Measurements from ENCODE around the gene ZNF467. TPM values are rescaled to one million over a fixed set of nuclear protein-coding genes. Genes with fewer than 3 reads are reported as not detected.
A peak's percentile ranks its signal among the peaks of the same experiment; 100 is the strongest.

The ZNF467 gene
- total RNA-seq, 1 experiment from 2014 or later: 3.5 TPM

- DNase-seq (ENCODE audit: low spot score): no peak
- Histone ChIP-seq H3K36me3 (ENCODE audit: insufficient read depth, low read length, poor library complexity, severe bottlenecking) (no peaks in the 10 kb centered on the region), H3K27me3 (replicated peaks; ENCODE audit: insufficient read depth, low read depth, low read length, poor library complexity) (no peaks in the 10 kb centered on the region), H3K4me1 (ENCODE audit: insufficient read depth, low read length, poor library complexity, severe bottlenecking) (peaks cover 8% of the 10 kb centered on the region), H3K4me3 (ENCODE audit: low read depth, low read length, poor library complexity, severe bottlenecking) (peak overlapping the region; percentile 72), H3K9me3 (ENCODE audit: low read depth, low read length, poor library complexity, severe bottlenecking) (peaks cover 21% of the 10 kb centered on the region), H3K27ac (ENCODE audit: low read depth, low read length, poor library complexity, severe bottlenecking) (peak overlapping the region; percentile 63)
- TF ChIP-seq EZH2 (IDR thresholded peaks at IDR 0.05; ENCODE audit: borderline replicate concordance, low read depth, low read length, poor library complexity, severe bottlenecking): no peak
- TF ChIP-seq CTCF (conservative IDR thresholded peaks at IDR 0.05; ENCODE audit: low read depth, low read length): no peak
- ChIA-PET POLR2A (ENCODE audit: low non-redundant PET) (interaction anchor here (0.7 kb wide), 1 partner anchor 89 kb away, joined by 3 read pairs; no protein-coding TSS in a partner anchor), CTCF (no interaction called here)
- intact Hi-C loops (cut with micrococcal nuclease; ENCODE audit: unreplicated experiment): no loop called here
- TSS peak; percentile 46 for BruUV-seq (replicated peaks)
These were observed 58.4 kb downstream of the ZNF467 start for GRCh38 chr7:149714910-149715471.

Other genes with a start within 250 kb of the ZNF467 start
- 5.7 and 8.3 TPM in 2 replicates for gene ZNF862, start 64.8 kb upstream of the ZNF467 start, total RNA-seq (2021)
- 50.1 and 51.9 TPM in 2 replicates for gene ATP6V0E2, start 100.4 kb upstream of the ZNF467 start, total RNA-seq (2021)